T-helper 17 cell (primary cell): ENCODE data around the gene OSGIN1. TPM values are rescaled to one million over a fixed set of nuclear protein-coding genes. Genes with fewer than 3 reads are reported as not detected.

Source experiments
- ATAC-seq: fragments of 150-1000 bp; cut with Tn5 transposase; 2 replicates; pipeline ENCODE4 v1.10.0; 2021; ENCODE audit warnings: mild to moderate bottlenecking, moderate library complexity
- DNase-seq, 3 donors: peaks; one replicate each; pipeline versions ENCODE4 v3.0.0 to v3.0.0-alpha.2; 2020 to 2021
- H3K9me3 ChIP-seq: one replicate; pipeline ENCODE4 v1.7.0; 2013; ENCODE audit warnings: low read length, mild to moderate bottlenecking; ENCODE audit not compliant: control insufficient read depth, poor library complexity, severe bottlenecking
- H3K27ac Mint-ChIP-seq: one replicate; pipeline ENCODE4 v1.8.0; 2022; ENCODE audit warnings: mild to moderate bottlenecking, moderate library complexity, mixed read lengths
- H3K27me3 Mint-ChIP-seq: one replicate; pipeline ENCODE4 v1.8.0; 2022; ENCODE audit warnings: mixed read lengths
- H3K36me3 Mint-ChIP-seq: one replicate; pipeline ENCODE4 v1.8.0; 2022; ENCODE audit warnings: low read depth, mixed read lengths
- H3K4me1 Mint-ChIP-seq: one replicate; pipeline ENCODE4 v1.8.0; 2022; ENCODE audit warnings: mild to moderate bottlenecking, mixed read lengths
- H3K4me3 Mint-ChIP-seq: one replicate; pipeline ENCODE4 v1.8.0; 2022; ENCODE audit warnings: mild to moderate bottlenecking, moderate library complexity, mixed read lengths
- total RNA-seq, 4 donors: library from RNA in 2 of 4; stranded (reverse) in 2 of 4; gene quantifications; one replicate each; pipeline ENCODE4 v1.2.3 and lab custom pipeline; 2022 to 2026

Gene OSGIN1
- total RNA-seq, 2 donors from 2014 or later = 1.1 to 1.4 TPM

DNA sequence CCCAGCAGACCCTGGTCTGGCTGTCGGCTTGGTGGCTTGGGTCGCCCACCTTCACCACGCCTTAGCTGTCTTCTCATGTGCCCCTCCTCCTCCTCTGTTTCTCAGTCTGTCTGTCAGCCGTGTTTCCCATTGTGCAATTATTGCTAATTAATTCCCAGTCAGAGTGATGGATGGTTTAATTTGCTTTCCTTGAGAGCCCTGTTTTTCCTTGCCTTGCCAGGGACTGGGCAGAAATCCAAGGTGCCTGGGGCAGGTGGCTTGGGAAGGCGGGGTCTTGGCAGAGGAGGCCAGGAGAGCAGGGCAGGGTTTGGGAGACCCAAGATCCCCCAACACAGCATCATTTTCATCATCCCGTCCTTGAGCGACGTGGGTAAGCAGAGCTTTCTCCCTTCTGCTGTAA, 36.3 kb downstream of the OSGIN1 start:
- H3K36me3 Mint-ChIP-seq = peaks cover 3% of the 10 kb centered on the region

DNA sequence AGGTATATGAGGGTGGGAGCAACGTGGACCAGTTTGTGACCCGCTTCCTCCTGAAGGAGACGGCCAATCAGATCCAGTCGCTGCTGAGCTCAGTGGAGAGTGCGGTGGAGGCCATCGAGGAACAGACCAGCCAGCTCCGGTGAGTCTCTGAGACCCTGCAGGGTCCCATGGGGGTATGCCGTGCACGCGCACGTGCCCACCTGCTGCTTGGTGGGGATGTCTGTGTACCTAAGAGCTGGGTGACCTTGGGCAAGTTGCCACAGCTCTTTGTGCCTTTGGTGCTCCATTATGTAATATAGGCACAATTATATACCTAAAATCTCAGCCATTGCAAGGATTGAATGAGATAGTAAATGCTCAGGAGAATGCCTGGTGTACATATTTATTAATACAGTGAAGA, 37.5 kb downstream of the OSGIN1 start:
- H3K36me3 Mint-ChIP-seq = peaks cover 3% of the 10 kb centered on the region
- peaks cover 68% of the 10 kb centered on the region for H3K27me3 Mint-ChIP-seq
- no peaks in the 10 kb centered on the region for H3K9me3 ChIP-seq
- H3K27ac Mint-ChIP-seq = no peak overlapping the region
- DNase-seq = no peak
- no peak for ATAC-seq
- no peak overlapping the region for H3K4me3 Mint-ChIP-seq
- H3K4me1 Mint-ChIP-seq = no peaks in the 10 kb centered on the region

More for the DNA sequence above, 36.3 kb downstream of the OSGIN1 start:
- H3K9me3 ChIP-seq = no peaks in the 10 kb centered on the region
- Mint-ChIP-seq H3K27me3 (peaks cover 61% of the 10 kb centered on the region), H3K4me3 (peak overlapping the region; percentile 36), H3K27ac (no peak overlapping the region), H3K4me1 (no peaks in the 10 kb centered on the region)
- no peak for DNase-seq
- ATAC-seq = no peak

DNA sequence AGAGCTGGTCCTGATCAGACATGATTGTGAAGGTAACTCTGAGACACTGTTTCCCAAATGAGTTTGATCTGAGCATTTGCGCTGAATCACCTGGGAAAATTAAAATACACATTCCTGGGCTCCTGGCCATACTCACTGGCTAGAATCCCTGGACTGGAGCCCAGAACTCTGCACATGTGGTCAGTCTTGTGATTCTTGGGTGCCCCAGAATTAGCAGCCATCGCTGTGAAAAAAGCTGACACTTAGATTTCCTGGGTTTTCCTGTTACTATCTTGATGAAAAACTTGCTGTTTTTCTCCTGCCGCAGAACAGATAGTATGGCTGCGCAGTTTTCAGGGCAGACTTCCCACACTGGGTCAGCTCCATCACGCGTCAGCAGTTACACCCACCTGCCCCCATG, 39.6 kb downstream of the OSGIN1 start:
- H3K4me3 Mint-ChIP-seq = no peak overlapping the region
- no peaks in the 10 kb centered on the region for H3K9me3 ChIP-seq
- ATAC-seq = no peak
- no peak for DNase-seq
- no peaks in the 10 kb centered on the region for H3K4me1 Mint-ChIP-seq
- H3K27me3 Mint-ChIP-seq = peaks cover 70% of the 10 kb centered on the region
- H3K36me3 Mint-ChIP-seq = peaks cover 3% of the 10 kb centered on the region
- no peak overlapping the region for H3K27ac Mint-ChIP-seq

DNA sequence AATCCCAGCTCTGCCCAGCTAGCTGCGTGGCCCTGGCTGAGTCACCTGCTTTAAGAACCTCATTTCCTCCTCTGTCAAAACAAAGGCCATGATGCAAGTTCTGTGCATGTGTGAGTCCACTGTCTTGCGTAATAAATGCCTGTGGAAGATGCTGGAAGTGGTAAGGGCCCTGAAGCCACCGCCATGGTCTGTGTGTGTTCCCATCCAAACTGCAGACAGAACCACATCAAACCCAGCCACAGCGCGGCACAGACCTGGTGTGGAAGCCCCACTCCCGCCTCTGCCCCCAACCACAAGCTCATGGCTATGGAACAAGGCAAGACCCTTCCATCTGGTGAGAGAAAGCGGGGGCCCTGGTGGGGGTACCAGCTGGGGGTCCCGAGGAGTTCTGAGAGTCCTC, 41.0 kb downstream of the OSGIN1 start:
- H3K27me3 Mint-ChIP-seq = peaks cover 72% of the 10 kb centered on the region
- no peak overlapping the region for H3K4me3 Mint-ChIP-seq
- no peaks in the 10 kb centered on the region for H3K4me1 Mint-ChIP-seq
- no peak overlapping the region for H3K27ac Mint-ChIP-seq
- ATAC-seq (no peak), DNase-seq (no peak)
- H3K36me3 Mint-ChIP-seq = peaks cover 3% of the 10 kb centered on the region
- H3K9me3 ChIP-seq = no peaks in the 10 kb centered on the region

DNA sequence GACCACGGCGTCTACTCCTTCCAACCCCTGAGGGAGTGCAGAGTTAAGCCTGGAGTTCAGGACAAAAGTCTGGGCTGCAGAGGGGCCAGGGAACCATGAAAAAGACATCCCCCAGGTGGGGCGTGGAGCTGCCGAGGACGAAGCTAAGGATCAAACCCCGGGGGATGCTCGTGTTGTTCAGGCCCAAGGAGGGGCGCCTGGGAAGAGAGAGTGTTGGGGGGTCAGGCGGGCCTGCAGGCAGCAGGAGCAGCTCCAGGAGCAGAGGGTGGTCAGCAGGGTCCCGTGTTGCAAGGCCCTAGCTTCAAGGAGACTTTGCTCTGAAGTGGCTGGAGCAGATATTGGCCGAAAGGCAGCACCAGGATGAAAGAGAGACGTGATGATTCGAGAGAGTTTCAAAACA, 41.7 kb downstream of the OSGIN1 start:
- DNase-seq = no peak
- ATAC-seq = no peak

DNA sequence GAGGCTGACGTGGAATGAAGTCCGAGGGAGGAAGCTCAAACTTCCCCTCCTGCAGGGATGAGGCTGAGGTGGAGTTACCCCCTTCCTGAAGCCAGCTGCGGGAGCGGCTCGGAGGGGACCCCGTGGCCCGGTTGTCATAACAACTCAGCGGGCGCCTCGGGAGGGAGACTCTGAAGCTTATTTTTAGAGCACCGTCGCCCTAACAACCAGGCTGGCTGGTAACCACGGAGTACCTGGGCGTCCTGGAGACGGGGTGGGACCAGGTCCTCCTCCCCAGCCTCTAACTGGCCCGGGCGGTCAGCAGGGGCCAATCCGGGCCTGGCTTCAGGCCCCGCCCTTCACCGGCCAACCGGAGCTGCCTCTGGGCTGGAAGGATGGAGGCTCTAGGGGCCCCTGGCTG, 42.7 kb downstream of the OSGIN1 start:
- H3K27ac Mint-ChIP-seq = no peak overlapping the region
- H3K27me3 Mint-ChIP-seq = peaks cover 67% of the 10 kb centered on the region
- peaks cover 3% of the 10 kb centered on the region for H3K36me3 Mint-ChIP-seq
- no peaks in the 10 kb centered on the region for H3K9me3 ChIP-seq
- DNase-seq (no peak), ATAC-seq (no peak)
- H3K4me1 Mint-ChIP-seq = no peaks in the 10 kb centered on the region
- no peak overlapping the region for H3K4me3 Mint-ChIP-seq

More for the DNA sequence above, 41.7 kb downstream of the OSGIN1 start:
- H3K9me3 ChIP-seq = no peaks in the 10 kb centered on the region
- Mint-ChIP-seq H3K4me1 (no peaks in the 10 kb centered on the region), H3K36me3 (peaks cover 3% of the 10 kb centered on the region), H3K27ac (no peak overlapping the region), H3K4me3 (no peak overlapping the region), H3K27me3 (peaks cover 71% of the 10 kb centered on the region)

DNA sequence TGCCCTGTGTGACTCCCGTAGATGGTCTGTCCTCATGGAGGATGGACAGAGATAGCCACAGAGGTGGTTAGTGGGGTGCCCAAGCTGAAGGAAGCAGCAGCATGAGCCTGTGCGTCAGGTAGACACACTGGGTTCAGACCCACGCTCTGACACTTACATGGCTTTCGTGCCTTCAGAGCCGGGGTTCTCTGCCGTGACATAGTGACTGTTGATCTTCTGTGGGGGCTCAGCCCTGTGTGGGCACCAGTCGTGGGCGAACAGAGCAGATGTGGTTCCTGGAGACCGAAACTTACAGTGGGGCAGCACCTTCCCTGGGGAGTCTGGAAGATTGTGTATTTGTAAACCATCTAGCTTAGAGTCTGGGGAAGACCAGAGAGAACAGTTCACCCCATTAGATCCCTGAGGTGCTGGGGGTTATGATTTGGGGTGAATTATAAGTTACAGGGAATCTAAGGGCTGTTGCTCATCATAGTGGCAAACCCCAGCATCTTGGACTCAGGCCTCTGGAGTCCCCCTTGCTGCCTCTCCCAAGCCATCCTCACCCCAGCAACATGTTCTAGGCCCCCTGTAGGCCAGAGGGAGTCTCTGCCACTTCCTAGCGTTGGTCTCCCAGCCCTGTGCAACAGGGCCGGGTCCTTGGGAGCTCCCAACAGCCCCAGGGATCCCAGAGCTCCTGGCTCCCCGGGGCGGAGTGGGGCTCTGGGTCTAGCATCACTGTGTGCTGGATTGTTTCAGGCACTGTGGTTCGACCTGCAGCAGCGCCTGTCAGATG, 43.6 kb downstream of the OSGIN1 start:
- DNase-seq = no peak
- Mint-ChIP-seq H3K4me3 (no peak overlapping the region), H3K4me1 (no peaks in the 10 kb centered on the region), H3K36me3 (peaks cover 3% of the 10 kb centered on the region), H3K27ac (no peak overlapping the region), H3K27me3 (peaks cover 68% of the 10 kb centered on the region)
- no peak for ATAC-seq
- H3K9me3 ChIP-seq = no peaks in the 10 kb centered on the region

DNA sequence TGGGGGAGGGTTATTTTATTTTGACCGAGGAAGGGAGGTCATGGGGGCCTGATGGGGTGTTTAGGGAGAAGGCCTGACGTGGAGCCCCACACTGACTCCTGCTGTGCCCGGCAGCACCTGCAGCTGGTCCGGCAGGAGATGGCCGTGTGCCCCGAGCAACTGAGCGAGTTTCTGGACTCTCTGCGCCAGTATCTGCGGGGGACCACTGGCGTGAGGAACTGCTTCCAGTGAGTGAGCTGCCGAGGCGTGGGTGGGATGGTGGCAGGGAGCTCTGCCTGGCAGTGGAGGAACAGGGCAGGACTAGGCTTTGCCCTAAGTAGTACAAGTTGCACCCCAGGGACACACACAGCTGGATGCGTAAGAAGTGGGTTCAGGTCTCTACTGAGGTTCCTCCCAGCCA, 45.1 kb downstream of the OSGIN1 start:
- no peak for ATAC-seq
- peaks cover 63% of the 10 kb centered on the region for H3K27me3 Mint-ChIP-seq

DNA sequence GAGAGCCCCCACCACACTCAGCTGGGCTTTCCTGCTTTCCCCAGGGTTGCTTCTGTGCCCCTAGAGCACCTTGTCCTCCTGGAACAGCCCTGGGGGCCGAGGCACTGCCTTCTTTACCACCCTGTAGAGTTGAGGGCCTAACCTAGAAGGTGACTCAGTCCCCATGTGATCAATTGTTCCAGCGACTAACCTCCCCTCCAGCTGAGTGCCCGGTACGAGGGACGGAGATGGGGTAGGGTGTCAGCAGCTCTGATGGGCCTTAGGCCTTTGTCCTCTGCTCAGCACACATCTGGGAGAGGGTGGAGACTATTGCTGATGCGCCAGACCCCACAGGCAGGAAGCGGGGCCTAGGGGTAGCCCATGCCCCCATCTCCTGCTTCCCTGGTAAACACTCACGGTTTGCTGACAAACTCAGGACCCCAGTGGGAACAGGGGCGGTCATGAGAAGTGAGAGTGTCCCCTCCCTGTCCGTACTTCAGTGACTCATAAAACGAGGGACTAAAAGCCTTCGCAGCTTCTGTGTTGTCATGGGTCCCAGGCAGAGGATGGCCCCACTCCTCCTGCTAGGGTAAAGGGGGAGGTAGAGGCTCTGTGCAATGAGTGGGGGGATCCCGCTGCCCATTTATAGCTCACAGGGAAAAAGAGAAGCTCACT, 48.1 kb downstream of the OSGIN1 start:
- H3K27ac Mint-ChIP-seq = no peak overlapping the region
- no peak for DNase-seq
- no peaks in the 10 kb centered on the region for H3K9me3 ChIP-seq
- no peak for ATAC-seq
- peaks cover 52% of the 10 kb centered on the region for H3K27me3 Mint-ChIP-seq
- no peaks in the 10 kb centered on the region for H3K36me3 Mint-ChIP-seq
- peaks cover 3% of the 10 kb centered on the region for H3K4me1 Mint-ChIP-seq
- no peak overlapping the region for H3K4me3 Mint-ChIP-seq

More for the DNA sequence above, 45.1 kb downstream of the OSGIN1 start:
- no peak for DNase-seq
- no peak overlapping the region for H3K4me3 Mint-ChIP-seq
- H3K27ac Mint-ChIP-seq = no peak overlapping the region
- no peaks in the 10 kb centered on the region for H3K4me1 Mint-ChIP-seq
- no peaks in the 10 kb centered on the region for H3K36me3 Mint-ChIP-seq
- no peaks in the 10 kb centered on the region for H3K9me3 ChIP-seq

DNA sequence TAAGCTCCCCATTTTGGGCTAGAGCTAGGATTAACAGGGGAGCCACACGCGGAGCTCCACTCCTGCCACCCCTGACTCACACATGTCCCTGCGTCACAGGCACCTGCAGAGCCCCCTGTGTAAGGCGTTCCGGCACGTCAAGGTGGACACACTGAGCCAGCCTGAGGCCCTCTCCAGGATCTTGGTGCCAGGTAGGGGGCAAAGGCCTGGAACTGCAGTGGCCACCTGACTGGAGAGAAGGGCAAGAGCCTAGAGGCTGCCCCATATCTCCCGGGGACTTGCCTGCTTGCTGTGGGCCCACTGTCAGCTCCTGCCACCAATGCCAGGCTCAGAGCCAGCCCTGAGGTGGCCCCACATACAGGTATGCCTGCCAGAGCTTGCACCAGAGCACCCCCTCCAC, 48.7 kb downstream of the OSGIN1 start:
- H3K9me3 ChIP-seq = no peaks in the 10 kb centered on the region
- no peaks in the 10 kb centered on the region for H3K36me3 Mint-ChIP-seq
- no peak overlapping the region for H3K4me3 Mint-ChIP-seq
- ATAC-seq (no peak), DNase-seq (no peak)
- H3K27me3 Mint-ChIP-seq = peaks cover 47% of the 10 kb centered on the region
- H3K27ac Mint-ChIP-seq = no peak overlapping the region
- peaks cover 3% of the 10 kb centered on the region for H3K4me1 Mint-ChIP-seq

DNA sequence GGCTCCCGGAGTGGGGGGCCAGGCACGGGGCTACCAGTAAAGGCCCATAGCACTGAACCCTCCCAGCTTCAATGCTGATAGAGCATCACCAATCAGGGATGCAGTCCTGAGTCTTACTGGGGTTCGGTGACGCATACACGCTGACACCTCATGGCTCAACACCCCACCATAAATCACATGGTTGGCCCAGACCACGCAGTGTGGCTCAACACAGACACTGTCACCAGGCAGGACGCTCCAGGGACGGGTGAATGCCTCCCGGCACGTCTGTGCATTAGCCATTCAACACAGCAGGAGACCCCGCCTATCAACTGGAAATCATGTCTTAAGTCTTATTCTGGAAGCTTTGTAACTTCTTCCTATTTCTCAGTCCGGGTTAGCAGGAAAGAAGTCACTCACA, 50.0 kb downstream of the OSGIN1 start:
- peaks cover 42% of the 10 kb centered on the region for H3K27me3 Mint-ChIP-seq
- H3K4me1 Mint-ChIP-seq = peaks cover 3% of the 10 kb centered on the region
- H3K4me3 Mint-ChIP-seq = no peak overlapping the region
- no peaks in the 10 kb centered on the region for H3K36me3 Mint-ChIP-seq
- no peaks in the 10 kb centered on the region for H3K9me3 ChIP-seq
- ATAC-seq = no peak
- no peak for DNase-seq
- no peak overlapping the region for H3K27ac Mint-ChIP-seq

DNA sequence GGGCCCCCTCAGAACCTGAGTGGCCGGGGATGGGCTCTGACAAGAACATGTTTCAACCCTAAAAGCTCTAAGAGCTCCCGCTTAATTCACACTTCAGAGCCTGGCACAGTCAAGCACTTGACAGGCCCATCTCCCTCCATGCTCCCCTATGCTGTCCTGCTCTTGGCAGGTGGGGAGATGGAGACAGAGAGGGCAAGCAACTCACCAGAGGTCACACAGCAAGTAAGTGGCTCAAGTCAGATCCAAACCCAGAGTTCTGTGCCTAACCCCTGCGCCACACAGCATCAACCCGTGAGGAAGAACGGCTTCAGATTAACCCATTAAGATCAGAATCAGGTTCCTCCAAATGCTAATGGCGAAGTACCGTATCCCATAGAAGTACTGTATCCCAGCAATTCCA, 51.4 kb downstream of the OSGIN1 start:
- DNase-seq = no peak
- Mint-ChIP-seq H3K4me1 (peaks cover 3% of the 10 kb centered on the region), H3K36me3 (no peaks in the 10 kb centered on the region), H3K27me3 (peaks cover 34% of the 10 kb centered on the region), H3K4me3 (no peak overlapping the region), H3K27ac (no peak overlapping the region)
- no peaks in the 10 kb centered on the region for H3K9me3 ChIP-seq
- no peak for ATAC-seq

DNA sequence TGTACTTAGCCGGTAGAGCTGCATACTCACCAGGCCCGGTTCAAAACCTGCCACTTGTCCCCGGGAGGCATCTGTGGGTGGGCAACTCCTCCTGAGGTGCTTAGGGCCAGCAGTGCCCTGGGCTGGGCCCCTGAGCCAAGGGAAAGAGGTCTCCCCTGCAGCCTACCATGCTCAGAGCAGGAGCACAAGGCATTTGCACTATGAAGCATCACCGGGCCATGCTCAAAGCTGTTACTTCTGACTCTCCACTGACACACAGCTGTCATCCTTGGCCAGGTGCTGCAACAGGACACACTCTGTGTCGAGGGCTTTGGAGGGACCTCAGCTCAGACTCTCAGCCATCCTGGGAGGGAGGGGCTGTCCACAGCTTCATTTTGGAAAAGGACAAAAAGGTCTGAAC, 52.4 kb downstream of the OSGIN1 start:
- H3K4me1 Mint-ChIP-seq = peaks cover 3% of the 10 kb centered on the region
- peaks cover 29% of the 10 kb centered on the region for H3K27me3 Mint-ChIP-seq
- H3K36me3 Mint-ChIP-seq = no peaks in the 10 kb centered on the region
- H3K9me3 ChIP-seq = no peaks in the 10 kb centered on the region
- DNase-seq = no peak
- no peak overlapping the region for H3K4me3 Mint-ChIP-seq
- ATAC-seq = no peak
- no peak overlapping the region for H3K27ac Mint-ChIP-seq

DNA sequence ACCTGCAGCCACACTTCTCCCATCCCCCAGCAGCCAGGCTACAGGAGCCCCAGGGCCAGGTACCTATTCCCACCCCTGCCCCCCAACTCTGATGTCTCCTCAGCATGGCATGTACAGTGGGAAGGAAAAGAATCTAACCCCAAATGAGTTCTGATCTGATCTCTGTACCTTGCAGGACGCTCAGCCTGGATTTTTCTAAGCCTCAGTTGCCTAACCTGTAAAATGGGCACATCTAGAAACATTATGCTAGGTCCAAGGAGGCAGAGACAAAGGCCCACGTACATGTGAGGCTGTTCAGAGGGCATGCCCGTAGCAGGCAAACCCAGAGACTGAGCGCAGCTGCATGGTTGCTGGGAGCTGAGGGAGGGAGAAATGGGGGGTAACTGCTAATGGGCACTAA, 54.5 kb downstream of the OSGIN1 start:
- Mint-ChIP-seq H3K27me3 (peaks cover 15% of the 10 kb centered on the region), H3K36me3 (no peaks in the 10 kb centered on the region), H3K4me3 (no peak overlapping the region), H3K27ac (no peak overlapping the region), H3K4me1 (peaks cover 5% of the 10 kb centered on the region)
- ATAC-seq = no peak
- DNase-seq = no peak
- H3K9me3 ChIP-seq = no peaks in the 10 kb centered on the region
